H1 (cell line): Measurements from ENCODE around the gene SHMT2. TPM values are rescaled to one million over a fixed set of nuclear protein-coding genes. Genes with fewer than 3 reads are reported as not detected.

Experiments used
- CTCF ChIA-PET: fragments of 300-600 bp; sonication (Branson Sonifier 250); formaldehyde crosslinking; loops from one replicate; lab custom pipeline; 2021; ENCODE audit not compliant: partially characterized antibody; lab: Charles Lee
- POLR2A ChIA-PET: fragments of 300-600 bp; sonication (Branson Sonifier 250); formaldehyde crosslinking; loops from one replicate; lab custom pipeline; 2021; ENCODE audit warnings: inconsistent platforms; ENCODE audit not compliant: partially characterized antibody; lab: Charles Lee
- DNase-seq, 2 experiments: peaks; one replicate each; pipeline versions ENCODE4 v3.0.0 to v3.0.0-alpha.2; 2010 to 2022; ENCODE audit warnings: low spot score in 2 of 2, low read depth in 1 of 2, mixed read lengths in 1 of 2
- FAIRE-seq: peaks from 2 replicates; lab custom pipeline; 2011; peaks lifted over from hg19 to GRCh38; lab: Jason Lieb, UNC
- H2AFZ ChIP-seq: 2 replicates; pipeline ENCODE4 v1.8.1; 2012; ENCODE audit warnings: low read length, inconsistent platforms
- H2AK5ac ChIP-seq: 2 replicates; pipeline ENCODE4 v1.6.1; 2013; ENCODE audit warnings: low read depth, low read length
- H2BK120ac ChIP-seq: replicated peaks from 2 replicates; pipeline ENCODE3; 2013; ENCODE audit warnings: low read depth, low read length, inconsistent platforms
- H2BK12ac ChIP-seq: 2 replicates; pipeline ENCODE4 v1.6.1; 2013; ENCODE audit warnings: low read depth, low read length
- H2BK15ac ChIP-seq: 2 replicates; pipeline ENCODE4 v1.6.1; 2013; ENCODE audit warnings: low read length
- H2BK20ac ChIP-seq: 2 replicates; pipeline ENCODE4 v1.6.1; 2013; ENCODE audit warnings: low read length
- H2BK5ac ChIP-seq: 2 replicates; pipeline ENCODE4 v1.6.1; 2013; ENCODE audit warnings: low read depth, low read length
- H3K14ac ChIP-seq: 2 replicates; pipeline ENCODE4 v1.6.1; 2013; ENCODE audit warnings: inconsistent platforms; ENCODE audit not compliant: insufficient read length
- H3K18ac ChIP-seq: 2 replicates; pipeline ENCODE4 v1.6.1; 2013; ENCODE audit warnings: low read length; ENCODE audit errors: extremely low read depth
- H3K23ac ChIP-seq: 2 replicates; pipeline ENCODE4 v1.6.1; 2013; ENCODE audit warnings: inconsistent platforms; ENCODE audit not compliant: insufficient read length
- H3K23me2 ChIP-seq: 2 replicates; pipeline ENCODE4 v1.6.1; 2013; ENCODE audit warnings: low read depth, low read length
- H3K27ac ChIP-seq: 2 replicates; pipeline ENCODE4 v1.6.1; 2011; ENCODE audit warnings: low read depth, low read length, inconsistent platforms
- H3K27me3 ChIP-seq, 4 experiments: replicated peaks in 1 of 4; 1 replicate in 1 of 4; 2 replicates in 3 of 4; pipeline versions ENCODE4 v1.6.1 to v1.8.1; 2011 to 2013; ENCODE audit warnings: low read length in 3 of 4, mild to moderate bottlenecking in 3 of 4, inconsistent platforms in 2 of 4, mixed read lengths in 2 of 4, moderate library complexity in 1 of 4; ENCODE audit not compliant: control insufficient read depth in 3 of 4, insufficient read depth in 3 of 4; ENCODE audit errors: extremely low read depth in 1 of 4
- H3K36me3 ChIP-seq, 4 experiments: 2 replicates each; pipeline versions ENCODE4 v1.6.1 to v1.8.1; 2011 to 2013; ENCODE audit warnings: mild to moderate bottlenecking in 4 of 4, low read length in 3 of 4, moderate library complexity in 2 of 4, control low read depth in 1 of 4, inconsistent platforms in 1 of 4; ENCODE audit not compliant: insufficient read depth in 4 of 4, control insufficient read depth in 2 of 4
- H3K4ac ChIP-seq: replicated peaks from 2 replicates; pipeline ENCODE3; 2013; ENCODE audit warnings: low read length, low read depth, mixed read lengths, inconsistent platforms; ENCODE audit not compliant: insufficient read length
- H3K4me1 ChIP-seq, 4 experiments: replicated peaks in 1 of 4; 1 replicate in 1 of 4; 2 replicates in 3 of 4; pipeline versions ENCODE4 v1.6.1 to v1.8.1; 2011 to 2013; ENCODE audit warnings: low read length in 3 of 4, inconsistent platforms in 2 of 4, mixed read lengths in 1 of 4; ENCODE audit not compliant: insufficient read depth in 4 of 4, control insufficient read depth in 3 of 4
- H3K4me2 ChIP-seq, 2 experiments: 2 replicates each; pipeline versions ENCODE4 v1.6.1 to v1.8.1; 2011 to 2013; ENCODE audit warnings: low read depth in 2 of 2, low read length in 2 of 2, control low read depth in 1 of 2, inconsistent platforms in 1 of 2, mild to moderate bottlenecking in 1 of 2; ENCODE audit not compliant: insufficient read depth in 1 of 2
- H3K4me3 ChIP-seq, 4 experiments: fragments of 200-600, 300-600 bp in 1 of 4; sonication (generic), shearing (Covaris generic), sonication (Bioruptor Twin) in 1 of 4; 2 replicates each; pipeline versions ENCODE4 v1.5.1 to v1.8.1; 2011 to 2016; ENCODE audit warnings: low read length in 4 of 4, low read depth in 3 of 4, control low read depth in 2 of 4, inconsistent platforms in 2 of 4, mild to moderate bottlenecking in 2 of 4, mixed read lengths in 1 of 4, moderate library complexity in 1 of 4; ENCODE audit not compliant: insufficient read depth in 2 of 4; ENCODE audit errors: extremely low read depth in 1 of 4
- H3K56ac ChIP-seq: replicated peaks from 2 replicates; pipeline ENCODE3; 2013; ENCODE audit warnings: low read depth, mild to moderate bottlenecking, mixed read lengths, low read length, inconsistent platforms; ENCODE audit not compliant: insufficient read length
- H3K79me1 ChIP-seq: 2 replicates; pipeline ENCODE4 v1.6.1; 2013; ENCODE audit warnings: low read depth, low read length, control low read depth
- H3K79me2 ChIP-seq, 2 experiments: 2 replicates each; pipeline versions ENCODE4 v1.6.1 to v1.8.1; 2012 to 2013; ENCODE audit warnings: low read length in 2 of 2, mild to moderate bottlenecking in 2 of 2, inconsistent platforms in 1 of 2; ENCODE audit not compliant: insufficient read depth in 2 of 2, control insufficient read depth in 1 of 2
- H3K9ac ChIP-seq, 4 experiments: replicated peaks in 1 of 4; 1 replicate in 1 of 4; 2 replicates in 3 of 4; pipeline versions ENCODE4 v1.6.1 to v1.8.1; 2011 to 2013; ENCODE audit warnings: low read depth in 3 of 4, low read length in 3 of 4, control low read depth in 2 of 4, mild to moderate bottlenecking in 2 of 4, moderate library complexity in 2 of 4, inconsistent platforms in 1 of 4; ENCODE audit errors: extremely low read depth in 1 of 4
- H3K9me3 ChIP-seq, 2 experiments: 2 replicates each; pipeline versions ENCODE4 v1.6.1 to v1.8.1; 2012 to 2013; ENCODE audit warnings: mild to moderate bottlenecking in 2 of 2, moderate library complexity in 2 of 2, control low read depth in 1 of 2, inconsistent platforms in 1 of 2, low read depth in 1 of 2, low read length in 1 of 2, mixed read lengths in 1 of 2; ENCODE audit not compliant: insufficient read depth in 2 of 2
- H4K20me1 ChIP-seq, 2 experiments: replicated peaks in 1 of 2; 2 replicates each; pipeline versions ENCODE3 to v1.8.1; 2011 to 2013; ENCODE audit warnings: inconsistent platforms in 2 of 2, low read length in 2 of 2, mild to moderate bottlenecking in 1 of 2; ENCODE audit not compliant: insufficient read depth in 2 of 2, control insufficient read depth in 1 of 2
- H4K5ac ChIP-seq: 2 replicates; pipeline ENCODE4 v1.6.1; 2013; ENCODE audit warnings: low read length, low read depth, mixed read lengths, inconsistent platforms; ENCODE audit not compliant: insufficient read length
- H4K8ac ChIP-seq: 2 replicates; pipeline ENCODE4 v1.8.0; 2013; ENCODE audit warnings: mild to moderate bottlenecking, moderate library complexity, low read length, inconsistent platforms; ENCODE audit not compliant: insufficient read depth; ENCODE audit errors: extremely low read depth
- H4K91ac ChIP-seq: replicated peaks from 2 replicates; pipeline ENCODE3; 2013; ENCODE audit warnings: low read length, mixed read lengths, inconsistent platforms; ENCODE audit not compliant: insufficient read length
- ASH2L ChIP-seq: fragments of 200-600, 300-600 bp; sonication (generic); IDR thresholded peaks from one replicate; pipeline ENCODE4 v1.7.1; 2017; ENCODE audit warnings: low read length
- EGR1 ChIP-seq: IDR thresholded peaks from 2 replicates; pipeline ENCODE4 v1.6.1; 2011; ENCODE audit warnings: low read depth, low read length, borderline replicate concordance
- EZH2 ChIP-seq: fragments of 200-600 bp; sonication (generic); IDR thresholded peaks from 2 replicates; pipeline ENCODE4 v1.7.1; 2012; ENCODE audit warnings: low read depth, mild to moderate bottlenecking, moderate library complexity, low read length, inconsistent platforms; ENCODE audit not compliant: severe bottlenecking
- HDAC2 ChIP-seq, 2 experiments: fragments of 300-600 bp in 1 of 2; sonication (generic) in 1 of 2; IDR thresholded peaks; 2 replicates each; pipeline ENCODE4 v1.6.1; 2011 to 2012; ENCODE audit warnings: low read depth in 2 of 2, low read length in 2 of 2, mild to moderate bottlenecking in 2 of 2, moderate library complexity in 2 of 2, borderline replicate concordance in 1 of 2, inconsistent platforms in 1 of 2
- JUND ChIP-seq: IDR thresholded peaks from 2 replicates; pipeline ENCODE4 v1.6.1; 2011; ENCODE audit warnings: mild to moderate bottlenecking, improper control_type of control experiment, low read length
- SAP30 ChIP-seq: fragments of 300-600 bp; sonication (generic); IDR thresholded peaks from 2 replicates; pipeline ENCODE4 v1.7.1; 2012; ENCODE audit warnings: low read length, moderate library complexity, mild to moderate bottlenecking, inconsistent platforms; ENCODE audit not compliant: insufficient read depth, insufficient replicate concordance
- SRF ChIP-seq: IDR thresholded peaks from 2 replicates; pipeline ENCODE4 v1.6.1; 2011; ENCODE audit warnings: mild to moderate bottlenecking, low read depth, low read length, moderate library complexity
- USF2 ChIP-seq: IDR thresholded peaks from 2 replicates; pipeline ENCODE4 v1.6.1; 2011; ENCODE audit warnings: low read length, improper control_type of control experiment
- WGBS, 2 experiments: shearing (Covaris generic) in 1 of 2; methylation state at CpG; one replicate each; pipeline versions ENCODE4 v1.1.6 to v1.1.7; 2013 to 2015; ENCODE audit warnings: low lambda C conversion rate in 2 of 2, mixed read lengths in 2 of 2, inconsistent platforms in 1 of 2, low coverage in 1 of 2, missing lambda C conversion rate in 1 of 2; ENCODE audit not compliant: insufficient replicate concordance in 2 of 2, insufficient coverage in 1 of 2, insufficient read length in 1 of 2; ENCODE audit errors: extremely low coverage in 1 of 2, missing lambda C conversion rate in 1 of 2; 5-methylcytosine and 5-hydroxymethylcytosine counted together
- polyA plus RNA-seq, 7 experiments: library from polyadenylated mRNA; depleted of rRNA in 3 of 7; stranded (reverse) in 5 of 7; unstranded in 2 of 7; fragments of >200 nt in 5 of 7; fragments of 200-250 nt in 2 of 7; gene quantifications; 1 replicate in 5 of 7; 2 replicates in 1 of 7; 4 replicates in 1 of 7; pipeline versions ENCODE4 v1.2.1 to v1.2.3, GENCODE V29; 2011 to 2013; ENCODE audit warnings: missing spikeins in 2 of 7, mixed read lengths in 2 of 7
- total RNA-seq: library from RNA; stranded (reverse); fragmentation: NEBNext Ultra II Directional; extraction: Animal tissue kit (Norgen Biotek cat#: 25700); gene quantifications from 2 replicates; pipeline ENCODE4 v1.2.1, GENCODE V29; 2021

Gene SHMT2
- total and polyA plus RNA-seq, 2 of the 8 experiments (the other 6 are each of a cell fraction or from before 2014, with no cell fraction given): 274 to 520 TPM

DNA sequence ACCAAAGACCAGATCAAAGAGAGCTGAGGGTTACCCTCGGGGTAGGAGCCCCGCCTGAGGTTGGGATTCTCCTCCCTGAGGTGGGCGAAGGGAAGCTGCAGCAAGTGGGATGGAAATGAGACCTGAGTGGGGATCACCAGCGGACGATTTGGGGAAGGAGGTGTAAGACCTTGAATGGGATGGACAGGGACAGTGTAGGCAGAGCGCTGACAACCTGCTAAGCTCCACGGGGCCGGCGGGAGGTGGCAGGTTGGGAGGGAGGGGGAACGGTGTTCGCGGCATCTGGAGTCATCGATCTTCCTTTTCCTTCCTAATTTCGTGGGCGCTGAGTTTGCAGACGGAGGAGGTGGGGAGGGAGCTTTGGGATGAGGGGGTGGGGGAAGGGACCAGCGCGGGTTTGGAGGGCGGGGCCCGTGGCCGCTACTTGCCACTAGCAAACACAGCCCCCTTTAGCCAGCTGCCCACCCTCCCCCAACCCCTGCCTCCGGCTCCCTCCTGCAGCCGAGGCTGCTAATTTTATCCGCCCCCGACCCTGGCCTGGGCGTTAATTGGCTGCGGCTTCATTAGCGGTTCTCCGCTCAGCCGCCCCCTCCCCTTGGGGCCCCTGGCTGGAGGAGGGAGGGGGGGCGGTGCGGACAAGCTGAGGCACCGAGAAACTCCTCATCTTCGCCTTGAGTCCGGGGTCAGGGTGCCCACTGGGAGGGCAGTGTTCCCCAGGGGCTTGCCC is 2.8 kb upstream of the SHMT2 start:
- WGBS, 2 experiments: 4% methylated on average over 12 of the region's 35 CpGs; no CpG with 5 or more reads in 1 of the 2 experiments
- H3K27me3 ChIP-seq: peaks cover 36 to 62% (median 57%) of the 10 kb centered on the region in 4 experiments
- peak overlapping the region; percentile 61; the same call in 1 of the 2 replicates for H2BK15ac ChIP-seq
- H2AK5ac ChIP-seq: no peak overlapping the region
- no peak overlapping the region for H2BK5ac ChIP-seq
- no peaks in the 10 kb centered on the region for H3K9me3 ChIP-seq
- DNase-seq (peak in 1 of 2 experiments; percentile 75), FAIRE-seq (no peak)
- H3K79me1 ChIP-seq: peaks cover 11% of the 10 kb centered on the region
- peaks cover 4 to 52% (median 30%) of the 10 kb centered on the region in 4 experiments for H3K4me1 ChIP-seq
- peak overlapping the region; percentile 85; the same call in 1 of the 2 replicates for H2BK12ac ChIP-seq
- H3K56ac ChIP-seq: no peak overlapping the region
- ChIA-PET POLR2A (interaction anchor here (1.0 to 22.1 kb wide), 11 partner anchors 11 to 288 kb away, joined by 3 to 852 read pairs (median 4); partner anchors contain the start of genes LRP1, NXPH4, SHMT2 and STAC3), CTCF (interaction anchor here (0.5 to 27.9 kb wide), 12 partner anchors 11 to 384 kb away, joined by 3 to 726 read pairs (median 4); partner anchors contain the start of genes ARHGEF25, NXPH4 and STAC3)
- peak overlapping the region; percentile 94 to 96 for H3K4me2 ChIP-seq
- peak overlapping the region; percentile 73 for H3K4ac ChIP-seq
- peaks cover 5 to 10% of the 10 kb centered on the region in 2 experiments for H4K20me1 ChIP-seq
- H3K14ac ChIP-seq: no peak overlapping the region
- TF ChIP-seq SRF: no peak
- TF ChIP-seq USF2: no peak
- no peak for TF ChIP-seq JUND
- TF ChIP-seq EGR1: peak; percentile 41
- TF ChIP-seq EZH2: no peak
- 0 out of 4 replicates have a peak, but pooled peaks of 1 of the 2 experiments have one; percentile 14 for TF ChIP-seq HDAC2 (IDR thresholded peaks at IDR 0.05; ENCODE audit: borderline replicate concordance in 1 of 2, low read depth in 2 of 2, low read length in 2 of 2)
- TF ChIP-seq SAP30: no peak
- TF ChIP-seq ASH2L: peak; percentile 53
- 0 out of 2 replicates have a peak overlapping the region, but pooled peaks have one; percentile 3 for H2AFZ ChIP-seq
- no peak overlapping the region for H3K27ac ChIP-seq
- no peak overlapping the region; the same call in 1 of the 2 replicates for H4K8ac ChIP-seq
- H3K23ac ChIP-seq: no peak overlapping the region
- H3K79me2 ChIP-seq: peaks cover 6 to 15% of the 10 kb centered on the region in 2 experiments; a peak in 3 of 4 replicates
- peak overlapping the region; percentile 4 for H4K5ac ChIP-seq
- H3K9ac ChIP-seq: no peak overlapping the region
- peak overlapping the region; percentile 71; the same call in 1 of the 2 replicates for H3K18ac ChIP-seq
- peaks cover 14% of the 10 kb centered on the region for H3K23me2 ChIP-seq
- peak overlapping the region; percentile 21; the same call in 1 of the 2 replicates for H2BK20ac ChIP-seq
- H3K36me3 ChIP-seq: peaks cover 6 to 13% (median 9%) of the 10 kb centered on the region in 4 experiments; a peak in 7 of 8 replicates
- peak overlapping the region; percentile 46 to 64 (median 49) for H3K4me3 ChIP-seq
- peak overlapping the region; percentile 48 for H4K91ac ChIP-seq
- peak overlapping the region; percentile 47 for H2BK120ac ChIP-seq
